Measurements from ENCODE around the gene PGF.

The PGF gene

GRCh38 chr14:74947353-74948227 is 7.8 kb downstream of the PGF start:
- TF ChIP-seq POLR2A (IDR thresholded peaks at IDR 0.05; ENCODE audit: low read depth, low read length), result no peak
- FAIRE-seq (no peak), DNase-seq (ENCODE audit: insufficient read length, low spot score) (no peak)

- no peak for DNase-seq (ENCODE audit: insufficient read length, low spot score)
- TF ChIP-seq POLR2A (IDR thresholded peaks at IDR 0.05; ENCODE audit: low read depth, low read length), result no peak
- no peak for FAIRE-seq
These were observed 8.6 kb downstream of the PGF start for GRCh38 chr14:74946659-74947281.

GRCh38 chr14:74945852-74946658 is 9.3 kb downstream of the PGF start:
- FAIRE-seq, result no peak
- no peak for TF ChIP-seq POLR2A (IDR thresholded peaks at IDR 0.05; ENCODE audit: low read depth, low read length)
- peak; percentile 63 for DNase-seq (ENCODE audit: insufficient read length, low spot score)

- no peak for TF ChIP-seq POLR2A (IDR thresholded peaks at IDR 0.05; ENCODE audit: low read depth, low read length)
- FAIRE-seq (no peak), DNase-seq (ENCODE audit: insufficient read length, low spot score) (no peak)
These were observed 10.0 kb downstream of the PGF start for GRCh38 chr14:74945261-74945851.

GRCh38 chr14:74942608-74943007 is 12.8 kb downstream of the PGF start:
- no peak for TF ChIP-seq POLR2A (IDR thresholded peaks at IDR 0.05; ENCODE audit: low read depth, low read length)
- FAIRE-seq (no peak), DNase-seq (ENCODE audit: insufficient read length, low spot score) (no peak)

- DNase-seq (ENCODE audit: insufficient read length, low spot score), result no peak
- no peak for FAIRE-seq
- no peak for TF ChIP-seq POLR2A (IDR thresholded peaks at IDR 0.05; ENCODE audit: low read depth, low read length)
These were observed 13.2 kb downstream of the PGF start for GRCh38 chr14:74942181-74942580.

GRCh38 chr14:74941676-74942097 is 13.7 kb downstream of the PGF start:
- DNase-seq (ENCODE audit: insufficient read length, low spot score) (no peak), FAIRE-seq (no peak)
- TF ChIP-seq POLR2A (IDR thresholded peaks at IDR 0.05; ENCODE audit: low read depth, low read length), result no peak

- FAIRE-seq (no peak), DNase-seq (ENCODE audit: insufficient read length, low spot score) (no peak)
- no peak for TF ChIP-seq POLR2A (IDR thresholded peaks at IDR 0.05; ENCODE audit: low read depth, low read length)
These were observed 14.3 kb downstream of the PGF start for GRCh38 chr14:74940956-74941565.

GRCh38 chr14:74938531-74939495 is 16.6 kb downstream of the PGF start:
- no peak for TF ChIP-seq POLR2A (IDR thresholded peaks at IDR 0.05; ENCODE audit: low read depth, low read length)
- FAIRE-seq (no peak), DNase-seq (ENCODE audit: insufficient read length, low spot score) (no peak)

GRCh38 chr14:74937171-74937570 is 18.2 kb downstream of the PGF start:
- no peak for FAIRE-seq
- no peak for TF ChIP-seq POLR2A (IDR thresholded peaks at IDR 0.05; ENCODE audit: low read depth, low read length)
- DNase-seq (ENCODE audit: insufficient read length, low spot score), result no peak

GRCh38 chr14:74936731-74937130 is 18.7 kb downstream of the PGF start:
- FAIRE-seq (no peak), DNase-seq (ENCODE audit: insufficient read length, low spot score) (no peak)
- TF ChIP-seq POLR2A (IDR thresholded peaks at IDR 0.05; ENCODE audit: low read depth, low read length), result no peak

- no peak for DNase-seq (ENCODE audit: insufficient read length, low spot score)
- TF ChIP-seq POLR2A (IDR thresholded peaks at IDR 0.05; ENCODE audit: low read depth, low read length), result no peak
- FAIRE-seq, result no peak
These were observed 19.2 kb downstream of the PGF start for GRCh38 chr14:74936151-74936550.
